ENCODE results near the gene ABCB6. TPM values are rescaled to one million over a fixed set of nuclear protein-coding genes. Genes with fewer than 3 reads are reported as not detected.

ABCB6 gene
- total and polyA plus RNA-seq, 10 of the 15 experiments (the other 5 are each of a cell fraction or from before 2014, with no cell fraction given), result 2.3 to 22.1 (median 13.8) TPM

DNA sequence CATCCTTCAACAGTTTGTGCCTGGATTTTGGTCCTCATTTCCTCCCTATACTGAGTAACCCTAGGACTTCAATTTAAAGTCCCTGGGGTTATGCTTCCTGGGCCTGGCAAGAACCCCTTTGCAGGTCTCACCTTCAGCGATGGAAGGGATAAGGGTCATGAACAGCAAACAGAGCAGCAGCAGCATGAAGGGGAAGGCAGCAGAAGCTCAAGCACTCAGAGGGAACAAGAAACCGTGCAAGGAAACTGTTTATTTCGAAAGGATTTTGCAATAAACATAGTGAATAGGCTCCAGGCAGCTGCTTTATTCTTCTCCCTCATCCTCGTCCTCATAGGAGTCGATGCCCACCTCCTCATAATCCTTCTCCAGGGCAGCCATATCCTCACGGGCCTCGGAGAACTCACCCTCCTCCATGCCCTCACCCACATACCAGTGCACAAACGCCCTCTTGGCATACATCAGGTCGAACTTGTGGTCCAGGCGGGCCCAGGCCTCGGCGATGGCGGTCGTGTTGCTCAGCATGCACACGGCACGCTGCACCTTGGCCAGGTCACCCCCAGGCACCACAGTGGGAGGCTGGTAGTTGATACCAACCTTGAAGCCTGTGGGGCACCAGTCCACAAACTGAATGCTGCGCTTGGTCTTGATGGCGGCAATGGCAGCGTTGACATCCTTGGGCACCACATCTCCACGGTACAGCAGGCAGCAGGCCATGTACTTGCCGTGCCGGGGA is 31.5 kb upstream of the ABCB6 start:
- H3K27ac ChIP-seq (ENCODE audit: control insufficient read depth, insufficient read depth), result peak overlapping the region; percentile 58
- BruUV-seq (replicated peaks), result no TSS peak
- H3K4me2 ChIP-seq (ENCODE audit: control insufficient read depth, insufficient read depth), result peak overlapping the region; percentile 9
- H3K9me3 ChIP-seq (replicated peaks; ENCODE audit: control insufficient read depth, insufficient read depth, low read length), result no peaks in the 10 kb centered on the region
- ChIA-PET SMC1A (ENCODE audit: uncharacterized antibody, unreplicated experiment) (interaction anchor here (1.0 to 8.6 kb wide), 13 partner anchors 10 to 355 kb away, joined by 3 to 98 read pairs (median 9); partner anchors contain the start of genes ANKZF1, ATG9A, CNPPD1 and DNAJB2), RAD21 (ENCODE audit: unreplicated experiment) (interaction anchor here (1.0 to 5.1 kb wide), 13 partner anchors 11 to 138 kb away, joined by 3 to 53 read pairs (median 9); partner anchors contain the start of genes ANKZF1, ATG9A, CNPPD1 and DNAJB2), POLR2A (interaction anchor here (0.8 to 9.0 kb wide), 10 partner anchors 12 to 356 kb away, joined by 3 to 160 read pairs (median 8); partner anchors contain the start of genes ANKZF1, ATG9A, CNPPD1 and DNAJB2), CTCF (interaction anchor here (0.9 to 5.5 kb wide), 9 partner anchors 11 to 101 kb away, joined by 3 to 69 read pairs (median 6); partner anchors contain the start of genes ANKZF1, ATG9A, DNAJB2 and SLC23A3)
- H3K4me1 ChIP-seq (ENCODE audit: control insufficient read depth, insufficient read depth, low read length), result peaks cover 48% of the 10 kb centered on the region
- WGBS (ENCODE audit: insufficient coverage, insufficient replicate concordance, low lambda C conversion rate, missing lambda C conversion rate), result 76% methylated on average over 22 of the region's 22 CpGs
- FAIRE-seq (no peak), DNase-seq (ENCODE audit: low read depth, low spot score) (no peak), ATAC-seq (no peak)
- no peak for TF ChIP-seq RCOR1 (conservative IDR thresholded peaks at IDR 0.05; ENCODE audit: low read depth, low read length)
- TF ChIP-seq ZNF207 (IDR thresholded peaks at IDR 0.05; ENCODE audit: borderline replicate concordance), result no peak
- TF ChIP-seq MXI1 (IDR thresholded peaks at IDR 0.05; ENCODE audit: low read depth, low read length), result no peak
- TF ChIP-seq ZBTB40 (IDR thresholded peaks at IDR 0.05; ENCODE audit: borderline replicate concordance), result no peak
- TF ChIP-seq POLR2A (IDR thresholded peaks at IDR 0.05; ENCODE audit: low read depth, low read length), result peak; percentile 47; the same call in 1 of the 2 replicates
- peaks cover 60% of the 10 kb centered on the region for H3K79me2 ChIP-seq (ENCODE audit: control insufficient read depth, insufficient read depth, low read length)
- H3K27me3 ChIP-seq (replicated peaks in 1 of 2; ENCODE audit: control insufficient read depth in 2 of 2, insufficient read depth in 2 of 2, low read length in 1 of 2), result no peaks in the 10 kb centered on the region
- peaks cover 12 to 19% of the 10 kb centered on the region in 2 experiments for H3K36me3 ChIP-seq (ENCODE audit: control insufficient read depth in 2 of 2, insufficient read depth in 2 of 2, low read length in 1 of 2)
- in situ Hi-C loops (cut with MboI), result no loop called here
- peak overlapping the region; percentile 13; the same call in 1 of the 2 replicates for H3K9ac ChIP-seq (ENCODE audit: control insufficient read depth, insufficient read depth, low read length)
- H2AFZ ChIP-seq (ENCODE audit: control insufficient read depth, low read depth, low read length), result no peak overlapping the region
- 0 out of 2 replicates have a peak, but pooled peaks cover 4% of the 10 kb centered on the region for H4K20me1 ChIP-seq (ENCODE audit: control insufficient read depth, insufficient read depth)
- intact Hi-C loops (cut with micrococcal nuclease; ENCODE audit: unreplicated experiment), result no loop called here
- peak overlapping the region; percentile 35; the same call in 1 of the 2 replicates for H3K4me3 ChIP-seq

All from GM12878 (cell line).